ENCODE results near the gene NFATC2.

DNA sequence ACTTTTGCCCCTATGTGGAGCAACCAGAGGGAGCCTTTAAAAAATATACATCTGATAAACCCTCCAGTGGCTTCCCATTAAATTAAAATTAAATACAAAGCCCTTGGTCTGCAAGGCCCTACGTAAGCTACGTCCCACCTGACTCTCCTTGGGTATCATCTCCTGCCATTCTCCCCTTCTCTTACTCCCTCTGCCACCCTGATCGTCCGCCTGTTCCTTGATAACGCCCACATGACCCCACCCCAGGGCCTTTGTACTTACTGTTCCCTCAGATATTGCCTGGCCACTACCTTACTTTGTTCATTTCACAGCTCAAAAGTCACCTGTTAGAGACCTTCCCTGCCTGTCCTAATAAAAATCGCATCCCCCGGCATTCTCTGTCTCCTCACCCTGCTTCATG is 5.4 kb upstream of the NFATC2 start:
- no peak for TF ChIP-seq CTCF (IDR thresholded peaks at IDR 0.05)
- no peak for TF ChIP-seq POLR2A (IDR thresholded peaks at IDR 0.05)
